Stimulated activated CD4-positive, alpha-beta T cell treated with anti-CD3 and anti-CD28 coated beads, Interleukin-1b, Interleukin-23, amount 100 ng/mL, for 48 hours (primary cell): ENCODE data around the gene POLG.
"Not testable (repeated sequence)": the region's sequence is repeated elsewhere in the genome, so short reads cannot be mapped to it uniquely, and the experiment has no call there.

Experiments
- DNase-seq: peaks from one replicate; pipeline ENCODE4 v3.0.0-alpha.2; 2020

The POLG gene

DNA sequence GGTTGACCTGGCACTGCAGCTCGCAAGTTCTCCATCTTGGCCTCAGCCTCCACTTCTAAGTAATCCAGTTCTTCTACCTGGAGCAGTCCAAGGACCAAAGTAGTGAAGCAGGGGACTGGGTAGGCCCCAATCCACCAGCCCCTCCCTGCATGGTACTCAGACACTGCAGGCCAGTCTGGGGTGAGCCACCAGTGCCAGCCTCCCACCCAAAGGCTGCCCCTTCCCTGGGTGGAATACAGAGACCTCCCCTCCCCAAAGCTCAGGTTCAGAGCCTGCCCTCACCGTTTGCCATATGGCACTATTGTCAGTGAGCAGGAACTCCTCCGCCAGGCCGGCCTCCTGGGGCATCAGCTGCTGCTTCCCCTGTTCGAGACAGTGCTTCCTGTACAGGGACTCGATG lies 10.8 kb downstream of the POLG start:
- no peak for DNase-seq

DNA sequence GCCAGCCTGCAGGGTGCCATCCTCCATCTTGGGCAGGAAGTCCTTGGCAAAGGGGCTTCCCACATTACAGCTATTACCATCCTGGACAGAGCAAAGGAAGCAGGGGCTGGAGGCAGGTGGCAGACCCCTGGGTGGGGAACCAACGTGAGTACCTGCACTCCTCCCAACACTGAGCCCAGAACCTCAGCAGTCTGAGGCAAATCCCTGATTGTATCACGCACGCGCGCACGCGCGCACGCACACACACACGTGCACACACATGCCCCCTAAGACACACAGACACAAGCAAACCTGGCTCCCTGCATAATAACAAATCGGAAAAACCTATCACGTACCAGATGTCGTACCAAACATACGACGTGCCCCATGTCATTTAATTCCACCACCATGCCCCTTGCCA lies 11.8 kb downstream of the POLG start:
- no peak for DNase-seq

GRCh38 chr15:89321521-89322410 lies 12.9 kb downstream of the POLG start:
- DNase-seq: no peak

GRCh38 chr15:89320200-89320599 lies 14.4 kb downstream of the POLG start:
- no peak for DNase-seq

- no peak for DNase-seq
Observed at GRCh38 chr15:89319678-89320077, 14.9 kb downstream of the POLG start.

- DNase-seq: no peak
Observed at GRCh38 chr15:89317186-89317720, 17.4 kb downstream of the POLG start.

- no peak for DNase-seq
Observed at GRCh38 chr15:89316504-89316903, 18.1 kb downstream of the POLG start.

DNA sequence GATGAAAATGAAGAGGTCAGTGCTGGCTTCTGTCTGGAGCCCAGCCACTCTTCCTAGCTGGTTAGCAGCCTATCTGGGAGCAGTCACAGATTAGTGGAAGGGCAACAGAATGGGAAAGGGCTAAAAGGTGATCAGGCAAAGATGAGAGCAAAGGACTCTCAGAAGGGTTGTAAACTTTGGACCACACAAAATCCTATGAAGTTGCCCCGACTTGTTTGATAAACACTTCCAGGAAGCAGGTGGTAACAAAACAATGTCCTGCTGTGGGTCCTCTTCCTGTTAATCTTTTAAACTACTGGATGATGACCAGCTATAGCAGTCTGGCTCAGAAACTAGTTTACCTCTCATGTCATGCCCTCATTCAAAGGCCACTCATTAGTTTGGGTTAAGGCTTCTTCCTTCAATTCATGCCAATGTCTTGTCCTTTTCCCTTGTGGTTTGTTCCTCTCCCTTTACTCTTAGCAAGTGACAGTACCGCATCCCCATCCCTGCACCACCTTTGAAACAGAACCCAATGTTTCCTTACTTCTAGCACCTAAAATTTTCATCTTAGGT lies 19.2 kb downstream of the POLG start:
- no peak for DNase-seq

GRCh38 chr15:89309993-89310392 lies 24.6 kb downstream of the POLG start:
- DNase-seq: no peak

GRCh38 chr15:89308236-89308635 lies 26.4 kb downstream of the POLG start:
- no peak for DNase-seq

- DNase-seq: no peak
Observed at GRCh38 chr15:89307791-89308190, 26.8 kb downstream of the POLG start.

DNA sequence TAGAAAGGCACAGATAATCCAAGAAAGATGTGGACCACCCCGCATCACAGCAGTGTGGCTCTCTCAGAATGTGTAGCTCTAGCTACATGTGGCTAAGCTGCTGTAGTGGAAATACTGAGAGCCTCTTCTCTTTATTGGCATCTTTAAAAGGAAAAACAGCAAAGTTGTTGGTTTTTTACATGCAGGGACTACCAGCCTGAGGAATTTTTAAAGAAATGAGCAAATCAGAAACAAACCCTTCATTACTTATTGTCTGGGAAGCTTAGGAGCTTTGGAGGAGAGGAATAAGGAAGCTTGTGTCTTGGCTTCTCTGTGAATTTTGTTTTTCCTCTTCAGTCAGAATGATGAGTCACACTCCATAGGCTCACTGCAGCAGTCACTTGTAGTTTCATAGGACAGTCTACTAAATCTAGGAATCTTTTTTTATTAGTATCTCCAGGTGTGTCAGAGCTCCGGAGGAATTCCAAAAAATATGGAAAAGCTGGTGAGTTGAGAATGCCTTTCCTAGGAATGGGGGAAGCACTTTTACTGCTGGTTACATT lies 27.5 kb downstream of the POLG start:
- DNase-seq: no peak

DNA sequence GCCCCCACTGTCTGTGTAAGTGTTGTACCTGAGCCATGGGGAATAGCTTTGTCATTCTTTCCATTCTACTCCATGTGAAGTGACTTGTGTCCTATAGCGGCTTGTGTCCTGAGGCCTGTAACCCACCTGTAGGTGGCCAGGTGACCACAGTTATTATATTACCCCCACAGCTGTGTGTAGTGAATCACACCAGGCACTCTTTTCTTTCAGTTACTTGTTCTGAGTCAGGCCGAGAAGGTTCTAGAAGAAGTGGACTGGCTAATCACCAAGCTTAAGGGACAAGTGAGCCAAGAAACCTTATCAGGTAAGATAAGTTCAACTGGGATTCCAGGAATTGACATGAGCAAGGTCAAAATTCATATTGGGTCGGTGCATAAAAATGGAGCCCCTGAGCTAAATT lies 29.2 kb downstream of the POLG start:
- DNase-seq: no peak

GRCh38 chr15:89303986-89304385 lies 30.6 kb downstream of the POLG start:
- DNase-seq: no peak

- DNase-seq: no peak
Observed at GRCh38 chr15:89301304-89302089, 33.1 kb downstream of the POLG start.

- DNase-seq: no peak
Observed at GRCh38 chr15:89299896-89300295, 34.7 kb downstream of the POLG start.

DNA sequence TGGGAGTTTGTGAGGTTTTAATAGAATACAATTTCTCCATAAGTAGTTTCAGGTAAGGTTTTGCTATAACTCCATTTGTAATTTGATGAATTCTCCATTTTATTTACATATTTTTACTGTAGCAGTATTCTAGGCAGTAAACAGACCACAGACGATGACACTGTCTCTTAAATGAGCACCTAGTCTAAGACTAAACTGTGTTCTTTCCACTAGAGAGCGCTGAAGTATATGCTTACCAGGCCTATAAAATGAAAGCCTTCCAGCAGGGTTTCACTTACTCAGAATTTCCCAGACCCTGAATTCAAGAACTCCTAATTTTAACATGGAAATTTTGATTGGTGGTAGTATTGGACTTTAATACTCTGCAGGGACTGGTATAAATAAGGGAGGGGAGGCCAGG lies 41.6 kb downstream of the POLG start:
- no peak for DNase-seq

GRCh38 chr15:89291934-89292438 lies 42.6 kb downstream of the POLG start:
- DNase-seq: no peak

DNA sequence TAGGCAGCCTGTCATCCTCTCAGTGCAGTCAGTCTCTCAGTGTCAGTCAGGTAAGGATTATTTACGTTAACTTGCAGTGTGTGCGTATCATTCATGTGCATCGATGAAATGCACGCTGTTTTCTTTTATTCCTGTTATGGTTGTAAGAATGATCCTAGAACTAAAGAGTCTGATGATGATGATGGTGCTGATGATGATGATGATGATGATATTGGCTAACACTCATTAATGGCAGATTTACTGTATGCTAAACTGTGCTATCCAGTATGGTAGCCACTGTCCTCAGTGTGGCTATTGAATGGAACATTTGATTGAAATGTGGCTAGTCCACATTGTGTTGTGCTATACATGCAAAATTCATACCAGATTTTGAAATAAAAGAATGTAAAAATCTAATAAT lies 51.4 kb downstream of the POLG start:
- no peak for DNase-seq

DNA sequence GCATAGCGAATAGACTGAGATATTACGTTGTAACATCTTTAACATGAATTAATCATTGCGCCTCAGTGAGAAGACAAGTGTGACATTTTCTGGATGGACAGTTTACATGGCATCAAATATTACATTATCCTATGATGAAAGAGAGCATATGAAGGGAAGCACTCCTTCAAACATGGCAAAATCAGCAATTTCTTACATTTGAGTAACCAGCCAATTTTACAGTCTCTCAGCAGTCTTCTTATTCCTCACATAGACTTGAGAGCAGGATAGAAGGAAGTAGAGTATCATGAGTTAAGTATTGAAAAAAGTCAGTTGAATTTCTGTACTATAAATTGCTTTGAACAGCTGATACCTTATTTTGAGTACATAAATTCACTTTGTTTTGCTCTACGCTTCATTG lies 52.0 kb downstream of the POLG start:
- DNase-seq: no peak

DNA sequence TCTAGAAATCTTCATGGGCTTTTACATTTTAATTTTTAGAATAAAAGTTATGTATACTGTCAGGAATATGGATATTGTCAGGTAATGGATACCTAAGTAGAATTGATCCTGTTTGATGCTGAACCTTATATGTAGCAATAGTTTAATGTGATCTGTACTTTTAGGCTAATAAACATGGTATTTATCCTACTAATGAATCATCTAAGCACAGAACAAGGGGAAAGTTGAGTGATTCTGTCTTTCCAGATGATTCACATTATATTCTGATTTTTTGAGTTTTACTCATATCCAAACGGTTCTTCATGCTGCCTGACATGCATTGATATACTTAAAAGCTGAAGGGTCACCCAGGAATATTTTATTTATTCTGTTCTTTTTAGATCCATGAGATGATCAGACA lies 56.3 kb downstream of the POLG start:
- no peak for DNase-seq

DNA sequence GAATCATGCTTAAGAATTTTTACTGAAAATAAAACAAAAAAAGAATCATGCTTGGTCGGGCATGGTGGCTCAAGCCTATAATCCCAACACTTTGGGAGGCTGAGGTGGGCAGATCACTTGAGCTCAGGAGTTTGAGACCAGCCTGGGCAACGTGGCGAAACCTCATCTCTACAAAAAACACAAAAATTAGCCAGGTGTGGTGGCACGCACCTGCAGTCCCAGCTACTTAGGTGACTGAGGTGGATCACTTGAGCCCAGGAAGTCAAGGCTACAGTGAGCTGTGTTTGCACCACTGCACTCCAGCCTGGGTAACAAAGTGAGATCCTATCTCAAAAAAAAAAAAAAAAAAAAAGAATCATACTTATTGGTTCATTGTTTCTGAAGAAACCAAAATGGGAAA lies 57.3 kb downstream of the POLG start:
- not testable (repeated sequence) for DNase-seq
